H9 (cell line): ENCODE measurements around the gene PCYT1B. TPM values are rescaled to one million over a fixed set of nuclear protein-coding genes. Genes with fewer than 3 reads are reported as not detected.

ENCODE experiments used
- DNase-seq: peaks from one replicate; pipeline ENCODE4 v3.0.0-alpha.2; 2017
- H2AFZ ChIP-seq: one replicate; pipeline ENCODE4 v1.6.1; 2013; ENCODE audit warnings: mild to moderate bottlenecking, low read length, control low read depth, moderate library complexity
- H2AK5ac ChIP-seq: 2 replicates; pipeline ENCODE4 v1.6.1; 2013; ENCODE audit warnings: low read length, control low read depth, mixed read lengths; ENCODE audit not compliant: insufficient read length
- H2BK120ac ChIP-seq: one replicate; pipeline ENCODE4 v1.6.1; 2013; ENCODE audit warnings: low read depth, mild to moderate bottlenecking, low read length, control low read depth, inconsistent platforms; ENCODE audit not compliant: poor library complexity, severe bottlenecking
- H2BK12ac ChIP-seq: 2 replicates; pipeline ENCODE4 v1.6.1; 2013; ENCODE audit warnings: low read length, control low read depth, mixed read lengths, low read depth; ENCODE audit not compliant: insufficient read length
- H2BK15ac ChIP-seq: 2 replicates; pipeline ENCODE4 v1.6.1; 2013; ENCODE audit warnings: low read depth, low read length, control low read depth
- H2BK20ac ChIP-seq: one replicate; pipeline ENCODE4 v1.6.1; 2013; ENCODE audit warnings: low read depth, mild to moderate bottlenecking, low read length, control low read depth, inconsistent platforms; ENCODE audit not compliant: poor library complexity, severe bottlenecking
- H2BK5ac ChIP-seq: 2 replicates; pipeline ENCODE4 v1.6.1; 2013; ENCODE audit warnings: low read length, control low read depth, mixed read lengths; ENCODE audit not compliant: insufficient read length
- H3K14ac ChIP-seq: 2 replicates; pipeline ENCODE4 v1.6.1; 2013; ENCODE audit warnings: low read length, control low read depth; ENCODE audit not compliant: insufficient read depth
- H3K18ac ChIP-seq: 2 replicates; pipeline ENCODE4 v1.6.1; 2013; ENCODE audit warnings: low read depth, mild to moderate bottlenecking, mixed read lengths, low read length, control low read depth; ENCODE audit not compliant: insufficient read length
- H3K23ac ChIP-seq: 2 replicates; pipeline ENCODE4 v1.6.1; 2013; ENCODE audit warnings: low read length, control low read depth, mixed read lengths, low read depth; ENCODE audit not compliant: insufficient read length
- H3K23me2 ChIP-seq: 2 replicates; pipeline ENCODE4 v1.6.1; 2013; ENCODE audit warnings: low read depth, mild to moderate bottlenecking, mixed read lengths, low read length, control low read depth; ENCODE audit not compliant: insufficient read length, poor library complexity, severe bottlenecking
- H3K27ac ChIP-seq: 2 replicates; pipeline ENCODE4 v1.5.1; 2013; ENCODE audit warnings: low read length, control low read depth, mixed read lengths, low read depth; ENCODE audit not compliant: insufficient read length
- H3K27me3 ChIP-seq: 2 replicates; pipeline ENCODE4 v1.6.1; 2013; ENCODE audit warnings: low read length, control low read depth, inconsistent platforms; ENCODE audit not compliant: insufficient read depth
- H3K4ac ChIP-seq: 2 replicates; pipeline ENCODE4 v1.6.1; 2013; ENCODE audit warnings: low read depth, mild to moderate bottlenecking, control low read depth, inconsistent platforms, low read length, moderate library complexity
- H3K4me1 ChIP-seq: 2 replicates; pipeline ENCODE4 v1.6.1; 2013; ENCODE audit warnings: low read length, control low read depth, inconsistent platforms; ENCODE audit not compliant: insufficient read depth
- H3K4me2 ChIP-seq: 2 replicates; pipeline ENCODE4 v1.6.1; 2013; ENCODE audit warnings: low read length, control low read depth, mixed read lengths; ENCODE audit not compliant: insufficient read length, insufficient read depth
- H3K56ac ChIP-seq: 2 replicates; pipeline ENCODE4 v1.6.1; 2013; ENCODE audit warnings: low read depth, mild to moderate bottlenecking, mixed read lengths, low read length, control low read depth; ENCODE audit not compliant: insufficient read length
- H3K79me1 ChIP-seq: 2 replicates; pipeline ENCODE4 v1.6.1; 2013; ENCODE audit warnings: low read depth, mild to moderate bottlenecking, moderate library complexity, low read length, control low read depth, inconsistent platforms; ENCODE audit not compliant: insufficient read depth, poor library complexity, severe bottlenecking
- H3K79me2 ChIP-seq: 2 replicates; pipeline ENCODE4 v1.6.1; 2013; ENCODE audit warnings: low read length, control low read depth, inconsistent platforms; ENCODE audit not compliant: insufficient read depth
- H3K9ac ChIP-seq: 2 replicates; pipeline ENCODE4 v1.6.1; 2013; ENCODE audit warnings: low read length, control low read depth, mixed read lengths; ENCODE audit not compliant: insufficient read length; ENCODE audit errors: extremely low read depth
- H3K9me3 ChIP-seq: one replicate; pipeline ENCODE4 v1.6.1; 2013; ENCODE audit warnings: low read depth, low read length, inconsistent platforms; ENCODE audit not compliant: control insufficient read depth
- H3T11ph ChIP-seq: one replicate; pipeline ENCODE4 v1.6.1; 2013; ENCODE audit warnings: mild to moderate bottlenecking, low read length, control low read depth, inconsistent platforms
- H4K20me1 ChIP-seq: one replicate; pipeline ENCODE4 v1.6.1; 2013; ENCODE audit not compliant: control insufficient read depth, insufficient read length, insufficient read depth
- H4K5ac ChIP-seq: 2 replicates; pipeline ENCODE4 v1.6.1; 2013; ENCODE audit warnings: low read depth, mild to moderate bottlenecking, mixed read lengths, low read length, control low read depth; ENCODE audit not compliant: insufficient read length
- H4K8ac ChIP-seq: replicated peaks from 2 replicates; pipeline ENCODE4 v1.6.1; 2013; ENCODE audit warnings: low read length, control low read depth, mixed read lengths, low read depth; ENCODE audit not compliant: insufficient read length
- H4K91ac ChIP-seq: 2 replicates; pipeline ENCODE4 v1.6.1; 2013; ENCODE audit warnings: low read depth, mild to moderate bottlenecking, moderate library complexity, mixed read lengths, low read length, control low read depth; ENCODE audit not compliant: insufficient read length
- H3K27ac Mint-ChIP-seq, 3 experiments: 2 replicates in 2 of 3; 3 replicates in 1 of 3; pipeline ENCODE4 v1.8.0; 2020 to 2021; ENCODE audit warnings: mixed read lengths in 3 of 3, mild to moderate bottlenecking in 1 of 3, moderate library complexity in 1 of 3
- H3K27me3 Mint-ChIP-seq: 2 replicates; pipeline ENCODE4 v1.8.0; 2021; ENCODE audit warnings: low read depth, mild to moderate bottlenecking, moderate library complexity, mixed read lengths
- H3K36me3 Mint-ChIP-seq, 3 experiments: 2 replicates in 2 of 3; 3 replicates in 1 of 3; pipeline ENCODE4 v1.8.0; 2020 to 2021; ENCODE audit warnings: low read depth in 3 of 3, mixed read lengths in 3 of 3; ENCODE audit not compliant: insufficient read depth in 1 of 3
- H3K4me1 Mint-ChIP-seq, 2 experiments: 2 replicates each; pipeline ENCODE4 v1.8.0; 2020; ENCODE audit warnings: mixed read lengths in 2 of 2
- H3K4me3 Mint-ChIP-seq, 2 experiments: 2 replicates in 1 of 2; 3 replicates in 1 of 2; pipeline ENCODE4 v1.8.0; 2020 to 2021; ENCODE audit warnings: mild to moderate bottlenecking in 2 of 2, mixed read lengths in 2 of 2, moderate library complexity in 1 of 2
- H3K9me3 Mint-ChIP-seq, 2 experiments: 2 replicates in 1 of 2; 3 replicates in 1 of 2; pipeline ENCODE4 v1.8.0; 2020; ENCODE audit warnings: mild to moderate bottlenecking in 2 of 2, mixed read lengths in 2 of 2, moderate library complexity in 1 of 2
- WGBS: extraction: QIAGEN DNeasy Blood & Tissue Kit; methylation state at CpG from one replicate; pipeline ENCODE4 v1.1.7; 2013; ENCODE audit warnings: missing lambda C conversion rate, low lambda C conversion rate, mixed read lengths; ENCODE audit not compliant: insufficient read length; ENCODE audit errors: extremely low coverage; 5-methylcytosine and 5-hydroxymethylcytosine counted together
- total RNA-seq: library from RNA; stranded (reverse); gene quantifications from 2 replicates; pipeline ENCODE4 v1.2.1, GENCODE V29; 2021
- TF ChIP-seq, protein P1 (sequence below): fragments of 200-600 bp; sonication (generic); conservative IDR thresholded peaks from 3 replicates; pipeline ENCODE4 v1.8.0; 2021; ENCODE audit warnings: antibody characterized with exemption, mild to moderate bottlenecking

The PCYT1B gene
- total RNA-seq, 1 experiment from 2014 or later, result 29.1 TPM

DNA sequence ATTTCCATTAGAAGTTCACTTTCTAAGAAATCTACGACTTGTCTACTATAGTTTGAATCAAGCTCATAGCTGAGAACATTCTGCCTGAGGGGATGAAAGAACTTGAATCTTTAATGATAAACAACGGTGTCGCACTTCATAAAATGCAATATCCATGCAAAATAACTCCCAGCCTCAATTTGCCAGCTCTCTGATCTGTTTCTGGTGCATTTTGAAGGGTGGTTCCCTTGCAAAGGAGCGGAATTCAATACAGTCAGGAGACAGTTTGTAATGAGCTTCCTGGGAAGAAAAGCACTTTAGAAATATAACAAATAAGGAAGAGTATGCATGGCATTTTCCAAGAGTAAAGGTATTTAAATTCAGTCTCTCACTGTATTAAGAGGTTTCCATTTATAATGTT is 80.0 kb downstream of the PCYT1B start:
- no peak overlapping the region for H3K4me2 ChIP-seq
- H3K79me2 ChIP-seq, result no peaks in the 10 kb centered on the region
- Mint-ChIP-seq H3K27me3 (no peaks in the 10 kb centered on the region), H3K9me3 (no peaks in the 10 kb centered on the region), H3K27ac (peak overlapping the region in 1 of 3 experiments; percentile 26; a peak in 1 of 7 replicates), H3K4me3 (no peak overlapping the region), H3K4me1 (peaks cover 2 to 4% of the 10 kb centered on the region in 2 experiments; a peak in 1 of 4 replicates), H3K36me3 (peaks cover 13 to 25% (median 16%) of the 10 kb centered on the region in 3 experiments; a peak in 6 of 7 replicates)
- H3K9me3 ChIP-seq, result no peaks in the 10 kb centered on the region
- no peak overlapping the region for H2BK15ac ChIP-seq
- no peak overlapping the region for H3K14ac ChIP-seq
- H3K56ac ChIP-seq, result no peak overlapping the region
- H3K18ac ChIP-seq, result no peak overlapping the region
- H3T11ph ChIP-seq, result no peak overlapping the region
- no peak overlapping the region for H4K8ac ChIP-seq
- H3K9ac ChIP-seq, result no peak overlapping the region
- H2AK5ac ChIP-seq, result no peak overlapping the region
- H4K91ac ChIP-seq, result no peak overlapping the region
- H3K23ac ChIP-seq, result no peak overlapping the region
- no peak overlapping the region for H2BK20ac ChIP-seq
- H3K79me1 ChIP-seq, result no peaks in the 10 kb centered on the region
- no peaks in the 10 kb centered on the region for H4K20me1 ChIP-seq
- H3K4ac ChIP-seq, result no peak overlapping the region
- WGBS, result no CpG with 5 or more reads among the region's 4 CpGs
- DNase-seq, result no peak
- H2AFZ ChIP-seq, result no peak overlapping the region
- H3K27ac ChIP-seq, result no peak overlapping the region
- H3K27me3 ChIP-seq, result no peaks in the 10 kb centered on the region
- TF ChIP-seq, protein P1, sequence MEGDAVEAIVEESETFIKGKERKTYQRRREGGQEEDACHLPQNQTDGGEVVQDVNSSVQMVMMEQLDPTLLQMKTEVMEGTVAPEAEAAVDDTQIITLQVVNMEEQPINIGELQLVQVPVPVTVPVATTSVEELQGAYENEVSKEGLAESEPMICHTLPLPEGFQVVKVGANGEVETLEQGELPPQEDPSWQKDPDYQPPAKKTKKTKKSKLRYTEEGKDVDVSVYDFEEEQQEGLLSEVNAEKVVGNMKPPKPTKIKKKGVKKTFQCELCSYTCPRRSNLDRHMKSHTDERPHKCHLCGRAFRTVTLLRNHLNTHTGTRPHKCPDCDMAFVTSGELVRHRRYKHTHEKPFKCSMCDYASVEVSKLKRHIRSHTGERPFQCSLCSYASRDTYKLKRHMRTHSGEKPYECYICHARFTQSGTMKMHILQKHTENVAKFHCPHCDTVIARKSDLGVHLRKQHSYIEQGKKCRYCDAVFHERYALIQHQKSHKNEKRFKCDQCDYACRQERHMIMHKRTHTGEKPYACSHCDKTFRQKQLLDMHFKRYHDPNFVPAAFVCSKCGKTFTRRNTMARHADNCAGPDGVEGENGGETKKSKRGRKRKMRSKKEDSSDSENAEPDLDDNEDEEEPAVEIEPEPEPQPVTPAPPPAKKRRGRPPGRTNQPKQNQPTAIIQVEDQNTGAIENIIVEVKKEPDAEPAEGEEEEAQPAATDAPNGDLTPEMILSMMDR, result no peak
- no peak overlapping the region for H2BK5ac ChIP-seq
- H4K5ac ChIP-seq, result no peak overlapping the region
- no peak overlapping the region for H2BK120ac ChIP-seq
- H3K23me2 ChIP-seq, result no peaks in the 10 kb centered on the region
- no peaks in the 10 kb centered on the region for H3K4me1 ChIP-seq
- no peak overlapping the region for H2BK12ac ChIP-seq
